HEK293 (cell line): ENCODE results near the gene GSPT1.

ENCODE experiments used
- CTCF ChIA-PET: fragments of 350-600 bp; formaldehyde crosslinking; extraction: SDS; loops from one replicate; lab custom pipeline; 2021; ENCODE audit warnings: antibody characterized with exemption; lab: Yijun Ruan, JAX
- POLR2A ChIA-PET: fragments of 300-600 bp; formaldehyde crosslinking; extraction: SDS; loops from one replicate; lab custom pipeline; 2020; ENCODE audit warnings: antibody characterized with exemption, inconsistent platforms; lab: Yijun Ruan, JAX
- H3K27ac ChIP-seq: fragments of 200-500 bp; sonication (Bioruptor generic); 2 replicates; pipeline ENCODE4 v1.5.1; 2014; ENCODE audit warnings: low read depth, low read length, control low read depth, inconsistent platforms; ENCODE audit errors: extremely low read depth
- H3K36me3 ChIP-seq, 2 experiments: fragments of 200-500 bp in 1 of 2; sonication (Bioruptor generic) in 1 of 2; 1 replicate in 1 of 2; 2 replicates in 1 of 2; pipeline ENCODE4 v1.5.1; 2014 to 2017; ENCODE audit warnings: inconsistent platforms in 2 of 2, low read length in 2 of 2; ENCODE audit not compliant: control insufficient read depth in 2 of 2, insufficient read depth in 1 of 2
- H3K4me1 ChIP-seq: fragments of 200-500 bp; sonication (Bioruptor generic); 2 replicates; pipeline ENCODE4 v1.5.1; 2014; ENCODE audit warnings: mild to moderate bottlenecking, low read length, inconsistent platforms; ENCODE audit not compliant: control insufficient read depth, insufficient read depth
- H3K4me3 ChIP-seq: 2 replicates; pipeline ENCODE4 v1.5.1; 2011; ENCODE audit warnings: low read depth, mild to moderate bottlenecking, control low read depth, low read length, moderate library complexity
- H3K9me3 ChIP-seq: fragments of 200-500 bp; sonication (Bioruptor generic); 2 replicates; pipeline ENCODE4 v1.5.1; 2014; ENCODE audit warnings: low read depth, low read length, inconsistent platforms; ENCODE audit not compliant: control insufficient read depth, insufficient read depth
- BCL11A ChIP-seq: fragments of 450-650 bp; formaldehyde crosslinking; IDR thresholded peaks from 2 replicates; pipeline ENCODE4 v1.5.1; 2016; ENCODE audit warnings: low read depth, missing biosample characterization, missing genetic modification characterization
- EGR2 ChIP-seq: fragments of 450-650 bp; formaldehyde crosslinking; IDR thresholded peaks from 2 replicates; pipeline ENCODE4 v1.5.1; 2016; ENCODE audit warnings: low read depth, missing biosample characterization, missing genetic modification characterization
- KLF9 ChIP-seq: fragments of 450-650 bp; formaldehyde crosslinking; IDR thresholded peaks from 2 replicates; pipeline ENCODE4 v1.5.1; 2016; ENCODE audit warnings: missing biosample characterization, missing genetic modification characterization, low read depth
- OSR2 ChIP-seq: fragments of 450-650 bp; formaldehyde crosslinking; IDR thresholded peaks from 2 replicates; pipeline ENCODE4 v1.5.1; 2016; ENCODE audit warnings: missing biosample characterization, missing genetic modification characterization
- PRDM1 ChIP-seq: fragments of 450-650 bp; formaldehyde crosslinking; IDR thresholded peaks from 2 replicates; pipeline ENCODE4; 2016; ENCODE audit warnings: missing biosample characterization, missing genetic modification characterization
- ZBTB17 ChIP-seq: fragments of 450-650 bp; formaldehyde crosslinking; IDR thresholded peaks from 2 replicates; pipeline ENCODE4 v1.5.1; 2016; ENCODE audit warnings: missing biosample characterization, missing genetic modification characterization
- ZBTB8A ChIP-seq: fragments of 450-650 bp; formaldehyde crosslinking; IDR thresholded peaks from 2 replicates; pipeline ENCODE4 v1.5.1; 2016; ENCODE audit warnings: missing biosample characterization, missing genetic modification characterization
- ZNF138 ChIP-seq: fragments of 450-650 bp; formaldehyde crosslinking; IDR thresholded peaks from 2 replicates; pipeline ENCODE4 v1.5.1; 2016; ENCODE audit warnings: missing biosample characterization, missing genetic modification characterization, borderline replicate concordance
- ZNF221 ChIP-seq: fragments of 450-650 bp; formaldehyde crosslinking; IDR thresholded peaks from 2 replicates; pipeline ENCODE4 v1.5.1; 2017; ENCODE audit warnings: missing biosample characterization, missing genetic modification characterization, borderline replicate concordance
- ZNF518A ChIP-seq: fragments of 450-650 bp; formaldehyde crosslinking; conservative IDR thresholded peaks from 2 replicates; pipeline ENCODE4 v1.5.1; 2016; ENCODE audit warnings: low read depth, missing biosample characterization, missing genetic modification characterization
- ZNF600 ChIP-seq: fragments of 450-650 bp; formaldehyde crosslinking; IDR thresholded peaks from 2 replicates; pipeline ENCODE4 v1.5.1; 2016; ENCODE audit warnings: missing biosample characterization, missing genetic modification characterization
- ZNF670 ChIP-seq: fragments of 450-650 bp; formaldehyde crosslinking; IDR thresholded peaks from 2 replicates; pipeline ENCODE4 v1.5.1; 2016; ENCODE audit warnings: missing biosample characterization, missing genetic modification characterization, low read depth
- ZNF701 ChIP-seq: fragments of 450-650 bp; formaldehyde crosslinking; IDR thresholded peaks from 2 replicates; pipeline ENCODE4 v1.5.1; 2016; ENCODE audit warnings: missing biosample characterization, missing genetic modification characterization
- TF ChIP-seq, protein P1 (sequence below): fragments of 450-650 bp; formaldehyde crosslinking; IDR thresholded peaks from 2 replicates; pipeline ENCODE4 v1.5.1; 2016; ENCODE audit warnings: missing biosample characterization, missing genetic modification characterization
- TF ChIP-seq, protein P2 (sequence below): fragments of 450-650 bp; formaldehyde crosslinking; IDR thresholded peaks from 2 replicates; pipeline ENCODE4 v1.5.1; 2017; ENCODE audit warnings: missing biosample characterization, missing genetic modification characterization
- TF ChIP-seq, protein P3 (sequence below): fragments of 450-650 bp; formaldehyde crosslinking; IDR thresholded peaks from 2 replicates; pipeline ENCODE4 v1.5.1; 2017; ENCODE audit warnings: missing biosample characterization, missing genetic modification characterization

Gene GSPT1

DNA sequence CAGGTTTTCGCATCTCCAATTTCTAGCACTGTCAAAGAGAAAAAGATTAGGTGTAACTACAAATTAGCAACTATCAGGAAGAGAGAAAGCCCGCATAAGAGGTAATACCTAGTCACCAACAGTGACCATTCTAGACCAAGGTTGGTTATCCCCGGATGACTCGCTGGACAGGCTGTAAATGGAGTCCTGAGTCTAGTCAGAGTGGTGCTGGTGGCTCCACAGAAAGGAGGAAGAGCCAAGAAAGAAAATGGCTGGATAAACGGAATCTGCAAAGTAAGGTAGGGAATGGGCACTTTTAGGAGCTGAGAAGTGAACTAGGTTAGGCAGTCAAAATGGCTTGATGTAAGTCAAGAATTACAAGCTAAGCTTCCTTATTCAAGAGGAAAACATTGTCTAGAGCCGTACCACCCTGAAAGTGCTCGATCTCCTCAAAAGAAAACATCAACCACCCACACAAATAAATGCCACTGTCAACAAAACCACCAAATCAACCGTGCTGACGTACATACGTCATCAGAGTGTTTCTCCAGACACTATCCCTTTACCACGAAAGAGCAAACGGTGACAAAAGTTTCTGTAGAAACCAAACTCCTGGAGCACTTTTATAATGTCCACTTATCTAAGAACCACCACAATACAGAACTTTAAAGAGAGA is 2.2 kb downstream of the GSPT1 start (continued):
- TF ChIP-seq EGR2 (peak; percentile 45; the same call in 1 of the 2 replicates), ZNF701 (tag by site-specific recombination) (no peak), KLF9 (tag by site-specific recombination) (no peak), PRDM1 (peak; percentile 77), ZBTB8A (tag by site-specific recombination) (no peak), ZNF138 (tag by site-specific recombination) (no peak), ZNF670 (tag by site-specific recombination) (no peak), BCL11A (tag by site-specific recombination) (no peak)
- TF ChIP-seq, protein P1, sequence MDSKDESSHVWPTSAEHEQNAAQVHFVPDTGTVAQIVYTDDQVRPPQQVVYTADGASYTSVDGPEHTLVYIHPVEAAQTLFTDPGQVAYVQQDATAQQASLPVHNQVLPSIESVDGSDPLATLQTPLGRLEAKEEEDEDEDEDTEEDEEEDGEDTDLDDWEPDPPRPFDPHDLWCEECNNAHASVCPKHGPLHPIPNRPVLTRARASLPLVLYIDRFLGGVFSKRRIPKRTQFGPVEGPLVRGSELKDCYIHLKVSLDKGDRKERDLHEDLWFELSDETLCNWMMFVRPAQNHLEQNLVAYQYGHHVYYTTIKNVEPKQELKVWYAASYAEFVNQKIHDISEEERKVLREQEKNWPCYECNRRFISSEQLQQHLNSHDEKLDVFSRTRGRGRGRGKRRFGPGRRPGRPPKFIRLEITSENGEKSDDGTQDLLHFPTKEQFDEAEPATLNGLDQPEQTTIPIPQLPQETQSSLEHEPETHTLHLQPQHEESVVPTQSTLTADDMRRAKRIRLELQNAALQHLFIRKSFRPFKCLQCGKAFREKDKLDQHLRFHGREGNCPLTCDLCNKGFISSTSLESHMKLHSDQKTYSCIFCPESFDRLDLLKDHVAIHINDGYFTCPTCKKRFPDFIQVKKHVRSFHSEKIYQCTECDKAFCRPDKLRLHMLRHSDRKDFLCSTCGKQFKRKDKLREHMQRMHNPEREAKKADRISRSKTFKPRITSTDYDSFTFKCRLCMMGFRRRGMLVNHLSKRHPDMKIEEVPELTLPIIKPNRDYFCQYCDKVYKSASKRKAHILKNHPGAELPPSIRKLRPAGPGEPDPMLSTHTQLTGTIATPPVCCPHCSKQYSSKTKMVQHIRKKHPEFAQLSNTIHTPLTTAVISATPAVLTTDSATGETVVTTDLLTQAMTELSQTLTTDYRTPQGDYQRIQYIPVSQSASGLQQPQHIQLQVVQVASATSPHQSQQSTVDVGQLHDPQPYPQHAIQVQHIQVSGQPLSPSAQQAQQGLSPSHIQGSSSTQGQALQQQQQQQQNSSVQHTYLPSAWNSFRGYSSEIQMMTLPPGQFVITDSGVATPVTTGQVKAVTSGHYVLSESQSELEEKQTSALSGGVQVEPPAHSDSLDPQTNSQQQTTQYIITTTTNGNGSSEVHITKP: peak; percentile 98
- TF ChIP-seq, protein P2, sequence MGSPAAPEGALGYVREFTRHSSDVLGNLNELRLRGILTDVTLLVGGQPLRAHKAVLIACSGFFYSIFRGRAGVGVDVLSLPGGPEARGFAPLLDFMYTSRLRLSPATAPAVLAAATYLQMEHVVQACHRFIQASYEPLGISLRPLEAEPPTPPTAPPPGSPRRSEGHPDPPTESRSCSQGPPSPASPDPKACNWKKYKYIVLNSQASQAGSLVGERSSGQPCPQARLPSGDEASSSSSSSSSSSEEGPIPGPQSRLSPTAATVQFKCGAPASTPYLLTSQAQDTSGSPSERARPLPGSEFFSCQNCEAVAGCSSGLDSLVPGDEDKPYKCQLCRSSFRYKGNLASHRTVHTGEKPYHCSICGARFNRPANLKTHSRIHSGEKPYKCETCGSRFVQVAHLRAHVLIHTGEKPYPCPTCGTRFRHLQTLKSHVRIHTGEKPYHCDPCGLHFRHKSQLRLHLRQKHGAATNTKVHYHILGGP: no peak

DNA sequence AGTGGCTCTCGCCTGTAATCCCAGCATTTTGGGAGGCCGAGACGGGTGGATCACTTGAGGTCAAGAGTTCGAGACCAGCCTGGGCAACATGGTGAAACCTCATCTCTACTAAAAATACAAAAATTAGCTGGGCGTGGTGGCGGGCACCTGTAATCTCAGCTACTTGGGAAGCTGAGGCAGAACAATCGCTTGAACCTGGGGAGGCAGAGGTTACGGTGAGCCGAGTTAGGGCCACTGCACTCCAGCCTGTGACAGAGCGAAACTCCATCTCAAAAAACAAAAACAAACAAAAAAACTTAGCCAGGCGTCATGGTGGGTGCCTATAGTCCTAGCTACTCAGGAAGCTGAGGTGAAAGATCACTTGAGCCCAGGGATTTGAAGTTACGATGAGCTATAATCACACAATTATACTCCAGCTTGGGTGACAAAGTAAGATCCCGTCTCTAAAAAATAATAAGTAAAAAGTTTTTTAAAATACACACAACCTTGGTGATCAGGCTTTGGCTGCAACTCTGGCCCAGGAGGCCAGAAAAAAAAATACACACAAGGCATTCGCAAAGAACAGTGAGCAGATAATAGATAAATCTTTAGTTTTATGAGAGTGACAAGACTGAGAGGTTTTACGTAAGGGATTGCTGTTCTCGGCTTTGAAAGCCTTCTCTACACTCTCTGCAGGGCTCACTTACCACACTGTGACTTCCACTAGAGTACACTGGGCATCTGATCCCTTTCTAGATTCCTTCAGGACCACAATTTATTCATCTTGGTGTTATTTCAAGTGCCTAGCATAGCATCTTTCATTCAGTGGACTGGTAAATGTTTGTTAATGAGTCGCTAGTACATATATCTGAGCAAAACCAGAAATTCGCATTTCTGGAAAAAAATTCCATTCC is 5.9 kb downstream of the GSPT1 start:
- no peaks in the 10 kb centered on the region for H3K9me3 ChIP-seq
- peak overlapping the region; percentile 42; the same call in 1 of the 2 replicates for H3K27ac ChIP-seq
- peaks cover 21% of the 10 kb centered on the region for H3K4me1 ChIP-seq
- POLR2A ChIA-PET: no interaction called here
- CTCF ChIA-PET: no interaction called here
- no peak for TF ChIP-seq ZNF518A (tag by site-specific recombination)
- TF ChIP-seq ZNF600: peak; percentile 70; the same call in 1 of the 2 replicates
- no peak for TF ChIP-seq ZBTB17 (tag by site-specific recombination)
- 0 out of 2 replicates have a peak, but pooled peaks have one; percentile 55 for TF ChIP-seq PRDM1
- TF ChIP-seq, protein P3, sequence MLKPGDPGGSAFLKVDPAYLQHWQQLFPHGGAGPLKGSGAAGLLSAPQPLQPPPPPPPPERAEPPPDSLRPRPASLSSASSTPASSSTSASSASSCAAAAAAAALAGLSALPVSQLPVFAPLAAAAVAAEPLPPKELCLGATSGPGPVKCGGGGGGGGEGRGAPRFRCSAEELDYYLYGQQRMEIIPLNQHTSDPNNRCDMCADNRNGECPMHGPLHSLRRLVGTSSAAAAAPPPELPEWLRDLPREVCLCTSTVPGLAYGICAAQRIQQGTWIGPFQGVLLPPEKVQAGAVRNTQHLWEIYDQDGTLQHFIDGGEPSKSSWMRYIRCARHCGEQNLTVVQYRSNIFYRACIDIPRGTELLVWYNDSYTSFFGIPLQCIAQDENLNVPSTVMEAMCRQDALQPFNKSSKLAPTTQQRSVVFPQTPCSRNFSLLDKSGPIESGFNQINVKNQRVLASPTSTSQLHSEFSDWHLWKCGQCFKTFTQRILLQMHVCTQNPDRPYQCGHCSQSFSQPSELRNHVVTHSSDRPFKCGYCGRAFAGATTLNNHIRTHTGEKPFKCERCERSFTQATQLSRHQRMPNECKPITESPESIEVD (tag by site-specific recombination): 0 out of 2 replicates have a peak, but pooled peaks have one; percentile 19
- peak; percentile 83 for TF ChIP-seq OSR2
- no peak for TF ChIP-seq ZNF221 (tag by site-specific recombination)
- H3K36me3 ChIP-seq: peaks cover 17 to 37% of the 10 kb centered on the region in 2 experiments; a peak in 2 of 3 replicates
- H3K4me3 ChIP-seq: no peak overlapping the region
